GM06990 (cell line): ENCODE measurements around the gene NFATC2IP.

Experiments
- DNase-seq: peaks from one replicate; pipeline ENCODE4 v3.0.0-alpha.2; 2011; ENCODE audit not compliant: insufficient read length; ENCODE audit errors: extremely low read depth
- H3K27me3 ChIP-seq: replicated peaks from 2 replicates; pipeline ENCODE4 v1.6.0; 2011; ENCODE audit warnings: low read length; ENCODE audit not compliant: control insufficient read depth, insufficient read depth
- H3K36me3 ChIP-seq: 2 replicates; pipeline ENCODE4 v1.5.1; 2011; ENCODE audit warnings: low read length; ENCODE audit not compliant: control insufficient read depth, insufficient read depth
- H3K4me3 ChIP-seq: replicated peaks from 2 replicates; pipeline ENCODE4 v1.5.1; 2011; ENCODE audit warnings: low read depth, mild to moderate bottlenecking, control low read depth, low read length
- CTCF ChIP-seq: IDR thresholded peaks from 2 replicates; pipeline ENCODE4 v1.5.1; 2011; ENCODE audit warnings: low read length, control low read depth, mild to moderate bottlenecking, inconsistent platforms; ENCODE audit not compliant: insufficient read depth, poor library complexity, severe bottlenecking

NFATC2IP gene

GRCh38 chr16:28986492-28986891 lies 35.8 kb downstream of the NFATC2IP start:
- peaks cover 18% of the 10 kb centered on the region for H3K36me3 ChIP-seq
- no peaks in the 10 kb centered on the region for H3K27me3 ChIP-seq
- H3K4me3 ChIP-seq, result no peak overlapping the region
- no peak for DNase-seq
- TF ChIP-seq CTCF, result no peak

GRCh38 chr16:28987170-28987853 lies 36.6 kb downstream of the NFATC2IP start:
- no peak for DNase-seq
- TF ChIP-seq CTCF, result no peak
- H3K36me3 ChIP-seq, result peaks cover 11% of the 10 kb centered on the region
- no peak overlapping the region for H3K4me3 ChIP-seq
- H3K27me3 ChIP-seq, result no peaks in the 10 kb centered on the region

- TF ChIP-seq CTCF, result no peak
Observed at GRCh38 chr16:28989363-28989762, 38.6 kb downstream of the NFATC2IP start.

GRCh38 chr16:28990375-28991040 lies 39.8 kb downstream of the NFATC2IP start:
- H3K36me3 ChIP-seq, result peaks cover 2% of the 10 kb centered on the region; the same call in 1 of the 2 replicates
- no peaks in the 10 kb centered on the region for H3K27me3 ChIP-seq
- DNase-seq, result no peak
- H3K4me3 ChIP-seq, result no peak overlapping the region
- TF ChIP-seq CTCF, result no peak

More at GRCh38 chr16:28989363-28989762, 38.6 kb downstream of the NFATC2IP start:
- no peak for DNase-seq
- Histone ChIP-seq H3K36me3 (peaks cover 2% of the 10 kb centered on the region; the same call in 1 of the 2 replicates), H3K4me3 (no peak overlapping the region), H3K27me3 (no peaks in the 10 kb centered on the region)

- Histone ChIP-seq H3K27me3 (no peaks in the 10 kb centered on the region), H3K4me3 (no peak overlapping the region), H3K36me3 (no peaks in the 10 kb centered on the region; the same call in 1 of the 2 replicates)
- DNase-seq, result no peak
- TF ChIP-seq CTCF, result no peak
Observed at GRCh38 chr16:28991687-28992086, 41.0 kb downstream of the NFATC2IP start.
